Activated B cell treated with CpG ODN at 0.5 μM for 24 hours (primary cell): Measurements from ENCODE around the gene TSC1. TPM values are rescaled to one million over a fixed set of nuclear protein-coding genes. Genes with fewer than 3 reads are reported as not detected.
A peak's percentile ranks its signal among the peaks of the same experiment; 100 is the strongest.

Experiments used
- ATAC-seq: fragments of 200-7000 bp; cut with Tn5 transposase; one replicate; pipeline ENCODE4 v1.10.0; 2021; ENCODE audit warnings: low read depth, mild to moderate bottlenecking, moderate library complexity
- CTCF ChIA-PET: fragments of 350-600 bp; sonication (Branson Sonifier 250); formaldehyde crosslinking; loops from one replicate; lab custom pipeline; 2021; ENCODE audit warnings: antibody characterized with exemption; lab: Charles Lee
- POLR2A ChIA-PET: fragments of 350-600 bp; sonication (Branson Sonifier 250); formaldehyde crosslinking; loops from one replicate; lab custom pipeline; 2021; ENCODE audit warnings: antibody characterized with exemption; lab: Charles Lee
- DNase-seq: peaks from one replicate; pipeline ENCODE4 v3.0.0; 2022
- H3K27ac Mint-ChIP-seq: one replicate; pipeline ENCODE4 v1.8.0; 2020; ENCODE audit warnings: mixed read lengths
- H3K27me3 Mint-ChIP-seq: one replicate; pipeline ENCODE4 v1.8.0; 2021; ENCODE audit warnings: mixed read lengths
- H3K36me3 Mint-ChIP-seq: one replicate; pipeline ENCODE4 v1.8.0; 2021; ENCODE audit warnings: low read depth, mixed read lengths
- H3K4me1 Mint-ChIP-seq: one replicate; pipeline ENCODE4 v1.8.0; 2021; ENCODE audit warnings: mixed read lengths
- H3K4me3 Mint-ChIP-seq: one replicate; pipeline ENCODE4 v1.8.0; 2020; ENCODE audit warnings: mild to moderate bottlenecking, mixed read lengths
- H3K9me3 Mint-ChIP-seq: one replicate; pipeline ENCODE4 v1.8.0; 2020; ENCODE audit warnings: mixed read lengths
- CTCF ChIP-seq: fragments of 200-600 bp; IDR thresholded peaks from one replicate; pipeline ENCODE4 v1.8.0; 2022; ENCODE audit warnings: antibody characterized with exemption, mild to moderate bottlenecking
- intact Hi-C: fragments of 100-400 bp; cut with micrococcal nuclease; formaldehyde crosslinking; loops from one replicate; pipeline ENCODE4 v1.15.1; 2024
- total RNA-seq: library from RNA; stranded (reverse); gene quantifications from 2 replicates; pipeline ENCODE4 v1.2.3, GENCODE V29; 2022

Gene TSC1
- total RNA-seq, 1 donor from 2014 or later, result 61.4 TPM

DNA sequence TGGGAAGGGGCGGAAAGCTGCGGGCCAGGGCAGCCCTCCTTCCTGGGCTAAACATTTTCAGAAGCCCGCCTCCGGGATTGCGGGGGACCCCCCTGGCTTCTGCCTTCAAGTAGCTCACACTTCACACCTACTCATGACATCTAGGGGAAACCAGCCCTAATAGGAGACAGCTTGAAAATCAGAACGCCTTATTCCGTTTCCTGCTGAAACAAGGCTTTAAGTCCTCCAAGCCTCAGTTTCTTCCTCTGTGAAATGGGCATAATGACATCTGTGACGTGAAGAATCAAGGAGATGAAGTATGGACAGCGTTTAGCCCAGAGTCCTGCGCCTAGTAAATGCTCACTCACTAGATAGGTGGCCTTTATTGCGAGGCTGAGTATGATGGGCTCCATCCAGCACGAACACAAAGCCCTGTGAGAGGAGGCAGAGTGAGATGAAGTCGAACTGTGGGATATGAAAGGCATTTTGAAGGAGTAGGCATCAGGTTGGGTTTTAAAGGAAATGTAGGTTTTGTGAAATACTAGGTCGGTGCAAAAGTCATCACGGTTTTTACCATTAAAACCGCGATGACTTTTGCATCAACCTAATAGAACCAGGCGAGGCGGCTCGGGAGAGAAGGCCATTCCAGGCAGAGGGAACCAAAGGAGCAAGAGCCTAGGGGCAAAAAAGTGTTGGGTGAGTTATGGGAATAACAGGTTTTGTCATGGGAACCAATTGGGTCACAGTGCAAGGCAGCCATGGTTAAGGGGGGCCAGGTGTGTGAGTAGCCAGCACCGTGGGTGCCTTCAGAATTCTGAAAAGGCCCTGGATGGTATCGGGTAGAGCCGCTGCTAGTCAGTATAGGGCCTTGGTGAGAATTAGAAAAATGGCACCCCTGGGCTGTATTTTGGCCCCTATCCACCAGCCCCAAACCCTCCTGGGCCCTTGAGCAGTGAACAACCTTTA lies 1.0 kb upstream of the TSC1 start:
- POLR2A ChIA-PET, result interaction anchor here (0.6 to 3.0 kb wide), 13 partner anchors 8 to 1367 kb away, joined by 3 to 21 read pairs (median 4); partner anchors contain the start of genes DDX31, GTF3C4, GTF3C5 and SETX

DNA sequence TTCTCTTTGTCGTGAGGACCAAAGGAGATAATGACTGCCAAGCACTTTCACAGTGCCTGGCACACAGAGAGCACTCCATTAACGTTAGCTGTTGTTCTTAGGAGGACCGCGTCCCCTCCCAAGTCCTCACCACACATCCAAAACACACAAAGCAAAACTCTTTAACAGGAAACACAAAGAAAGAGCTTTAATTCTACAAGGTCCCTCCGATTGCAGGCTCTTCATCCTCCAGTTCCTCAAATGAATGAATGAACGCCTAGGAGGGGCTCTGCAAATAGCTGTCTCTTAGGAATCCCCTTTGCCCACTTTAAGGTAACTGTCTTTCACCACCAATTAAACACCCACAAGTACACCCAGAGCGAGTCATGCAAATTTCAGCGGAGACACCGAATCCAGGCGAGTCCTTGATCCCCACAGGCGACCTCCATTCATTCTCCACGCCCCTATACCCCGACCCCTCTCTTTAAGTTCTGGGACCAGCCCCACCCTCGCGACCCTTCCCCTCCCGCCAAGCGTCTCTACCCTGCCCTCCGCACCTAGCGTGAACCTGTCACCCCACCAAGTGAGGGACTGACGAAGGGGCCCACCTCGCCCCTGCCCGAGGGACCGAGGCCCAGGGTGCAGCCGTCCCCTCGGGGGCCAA lies 644 bp downstream of the TSC1 start:
- H3K4me3 Mint-ChIP-seq, result peak overlapping the region; percentile 98
- H3K36me3 Mint-ChIP-seq, result peaks cover 12% of the 10 kb centered on the region
- CTCF ChIA-PET, result interaction anchor here (1.4 kb wide), 1 partner anchor 34 kb away, joined by 3 read pairs; the partner anchor contains the start of gene GFI1B
- H3K27ac Mint-ChIP-seq, result peak overlapping the region; percentile 88
- H3K9me3 Mint-ChIP-seq, result no peaks in the 10 kb centered on the region
- intact Hi-C loops, result loop anchor here (1.0 to 2.0 kb wide), 4 partner anchors 29 to 173 kb away; partner anchors contain the start of genes AK8, GTF3C5 and SPACA9
- no peaks in the 10 kb centered on the region for H3K27me3 Mint-ChIP-seq
- DNase-seq (no peak), ATAC-seq (no peak)
- H3K4me1 Mint-ChIP-seq, result peaks cover 29% of the 10 kb centered on the region
- no peak for TF ChIP-seq CTCF
- POLR2A ChIA-PET, result interaction anchor here (0.5 to 3.0 kb wide), 11 partner anchors 12 to 560 kb away, joined by 3 to 21 read pairs (median 3); partner anchors contain the start of genes DDX31, GTF3C4, GTF3C5 and MED22

More for the DNA sequence above, 1.0 kb upstream of the TSC1 start:
- no peak for ATAC-seq
- Mint-ChIP-seq H3K4me3 (peak overlapping the region; percentile 98), H3K9me3 (no peaks in the 10 kb centered on the region), H3K36me3 (peaks cover 9% of the 10 kb centered on the region), H3K4me1 (peaks cover 29% of the 10 kb centered on the region), H3K27me3 (no peaks in the 10 kb centered on the region), H3K27ac (peak overlapping the region; percentile 100)
- CTCF ChIA-PET, result interaction anchor here (1.4 kb wide), 1 partner anchor 33 kb away, joined by 3 read pairs; the partner anchor contains the start of gene GFI1B
- intact Hi-C loops, result loop anchor here (1.0 to 2.0 kb wide), 2 partner anchors 67 to 204 kb away; partner anchors contain the start of genes AK8 and SPACA9
- TF ChIP-seq CTCF, result no peak
- no peak for DNase-seq

- DNase-seq (no peak), ATAC-seq (no peak)
- H3K27ac Mint-ChIP-seq, result peak overlapping the region; percentile 88
- H3K4me3 Mint-ChIP-seq, result peak overlapping the region; percentile 98
- peaks cover 12% of the 10 kb centered on the region for H3K36me3 Mint-ChIP-seq
- intact Hi-C loops, result no loop called here
- ChIA-PET CTCF (no interaction called here), POLR2A (interaction anchor here (0.7 to 2.9 kb wide), 3 partner anchors 13 to 403 kb away, joined by 3 to 19 read pairs (median 3); partner anchors contain the start of genes DDX31 and GTF3C4)
- no peaks in the 10 kb centered on the region for H3K27me3 Mint-ChIP-seq
- peaks cover 29% of the 10 kb centered on the region for H3K4me1 Mint-ChIP-seq
- H3K9me3 Mint-ChIP-seq, result no peaks in the 10 kb centered on the region
- TF ChIP-seq CTCF, result no peak
Observed at GRCh38 chr9:132942541-132943182, 1.8 kb downstream of the TSC1 start.

- no peak for ATAC-seq
- Mint-ChIP-seq H3K36me3 (peaks cover 19% of the 10 kb centered on the region), H3K27ac (no peak overlapping the region), H3K27me3 (no peaks in the 10 kb centered on the region), H3K9me3 (no peaks in the 10 kb centered on the region), H3K4me3 (no peak overlapping the region), H3K4me1 (peaks cover 20% of the 10 kb centered on the region)
- no peak for TF ChIP-seq CTCF
- intact Hi-C loops, result no loop called here
- ChIA-PET CTCF (no interaction called here), POLR2A (no interaction called here)
- DNase-seq, result no peak
Observed at GRCh38 chr9:132939169-132939568, 5.2 kb downstream of the TSC1 start.
